Measurements from ENCODE around the gene PAX7.
"Not testable (repeated sequence)": the region's sequence is repeated elsewhere in the genome, so short reads cannot be mapped to it uniquely, and the experiment has no call there.

PAX7 gene

GRCh38 chr1:18736958-18737357 is 106.3 kb downstream of the PAX7 start:
- no peak overlapping the region for H3K27ac Mint-ChIP-seq
- CTCF ChIA-PET, result no interaction called here
- no peaks in the 10 kb centered on the region for H3K36me3 Mint-ChIP-seq
- H3K4me3 Mint-ChIP-seq, result no peak overlapping the region
- DNase-seq, result peak; percentile 18
- no peaks in the 10 kb centered on the region for H3K4me1 Mint-ChIP-seq
- peaks cover 30% of the 10 kb centered on the region for H3K27me3 Mint-ChIP-seq
- H3K9me3 Mint-ChIP-seq, result no peaks in the 10 kb centered on the region

- no peak for DNase-seq
- no peaks in the 10 kb centered on the region for H3K9me3 Mint-ChIP-seq
- H3K4me3 Mint-ChIP-seq, result no peak overlapping the region
- H3K27me3 Mint-ChIP-seq, result peaks cover 21% of the 10 kb centered on the region
- no peaks in the 10 kb centered on the region for H3K36me3 Mint-ChIP-seq
- H3K4me1 Mint-ChIP-seq, result no peaks in the 10 kb centered on the region
- CTCF ChIA-PET, result no interaction called here
- no peak overlapping the region for H3K27ac Mint-ChIP-seq
Observed at GRCh38 chr1:18738126-18738525, 107.5 kb downstream of the PAX7 start.

- Mint-ChIP-seq H3K9me3 (no peaks in the 10 kb centered on the region), H3K4me3 (no peak overlapping the region), H3K27me3 (peaks cover 16% of the 10 kb centered on the region), H3K27ac (no peak overlapping the region), H3K36me3 (no peaks in the 10 kb centered on the region), H3K4me1 (no peaks in the 10 kb centered on the region)
- no peak for DNase-seq
- CTCF ChIA-PET, result no interaction called here
Observed at GRCh38 chr1:18738617-18739016, 108.0 kb downstream of the PAX7 start.

- no peak for DNase-seq
- Mint-ChIP-seq H3K4me1 (no peaks in the 10 kb centered on the region), H3K9me3 (no peaks in the 10 kb centered on the region), H3K27me3 (peaks cover 9% of the 10 kb centered on the region), H3K36me3 (no peaks in the 10 kb centered on the region), H3K4me3 (no peak overlapping the region), H3K27ac (no peak overlapping the region)
- CTCF ChIA-PET, result no interaction called here
Observed at GRCh38 chr1:18739408-18739807, 108.8 kb downstream of the PAX7 start.

GRCh38 chr1:18739897-18740296 is 109.3 kb downstream of the PAX7 start:
- no peak overlapping the region for H3K4me3 Mint-ChIP-seq
- H3K36me3 Mint-ChIP-seq, result no peaks in the 10 kb centered on the region
- no peak overlapping the region for H3K27ac Mint-ChIP-seq
- no peaks in the 10 kb centered on the region for H3K4me1 Mint-ChIP-seq
- CTCF ChIA-PET, result no interaction called here
- peaks cover 4% of the 10 kb centered on the region for H3K27me3 Mint-ChIP-seq
- no peaks in the 10 kb centered on the region for H3K9me3 Mint-ChIP-seq
- DNase-seq, result no peak

GRCh38 chr1:18740617-18741016 is 110.0 kb downstream of the PAX7 start:
- DNase-seq, result no peak
- CTCF ChIA-PET, result no interaction called here
- Mint-ChIP-seq H3K4me3 (no peak overlapping the region), H3K36me3 (no peaks in the 10 kb centered on the region), H3K4me1 (no peaks in the 10 kb centered on the region), H3K27me3 (peaks cover 6% of the 10 kb centered on the region), H3K9me3 (no peaks in the 10 kb centered on the region), H3K27ac (no peak overlapping the region)

- Mint-ChIP-seq H3K4me3 (no peak overlapping the region), H3K9me3 (no peaks in the 10 kb centered on the region), H3K4me1 (no peaks in the 10 kb centered on the region), H3K36me3 (no peaks in the 10 kb centered on the region), H3K27ac (peak overlapping the region; percentile 4), H3K27me3 (peaks cover 17% of the 10 kb centered on the region)
- no peak for DNase-seq
- CTCF ChIA-PET, result no interaction called here
Observed at GRCh38 chr1:18743233-18743632, 112.6 kb downstream of the PAX7 start.

- H3K27ac Mint-ChIP-seq, H3K4me3 Mint-ChIP-seq, H3K4me1 Mint-ChIP-seq, CTCF ChIA-PET, H3K36me3 Mint-ChIP-seq, DNase-seq, H3K9me3 Mint-ChIP-seq: not testable (repeated sequence)
- H3K27me3 Mint-ChIP-seq, result peaks cover 17% of the 10 kb centered on the region
Observed at GRCh38 chr1:18744381-18744780, 113.7 kb downstream of the PAX7 start.

GRCh38 chr1:18746981-18747380 is 116.3 kb downstream of the PAX7 start:
- H3K4me3 Mint-ChIP-seq, result no peak overlapping the region
- CTCF ChIA-PET, result no interaction called here
- no peaks in the 10 kb centered on the region for H3K4me1 Mint-ChIP-seq
- no peaks in the 10 kb centered on the region for H3K36me3 Mint-ChIP-seq
- H3K27ac Mint-ChIP-seq, result no peak overlapping the region
- peaks cover 25% of the 10 kb centered on the region for H3K27me3 Mint-ChIP-seq
- no peaks in the 10 kb centered on the region for H3K9me3 Mint-ChIP-seq
- no peak for DNase-seq

GRCh38 chr1:18747671-18748070 is 117.0 kb downstream of the PAX7 start:
- H3K27ac Mint-ChIP-seq, result no peak overlapping the region

GRCh38 chr1:18748435-18748834 is 117.8 kb downstream of the PAX7 start:
- CTCF ChIA-PET, result no interaction called here
- no peak overlapping the region for H3K27ac Mint-ChIP-seq
- H3K4me1 Mint-ChIP-seq, result no peaks in the 10 kb centered on the region
- H3K4me3 Mint-ChIP-seq, result no peak overlapping the region
- peaks cover 25% of the 10 kb centered on the region for H3K27me3 Mint-ChIP-seq
- H3K9me3 Mint-ChIP-seq, result no peaks in the 10 kb centered on the region
- no peak for DNase-seq
- no peaks in the 10 kb centered on the region for H3K36me3 Mint-ChIP-seq

More at GRCh38 chr1:18747671-18748070, 117.0 kb downstream of the PAX7 start:
- no peak overlapping the region for H3K4me3 Mint-ChIP-seq
- H3K36me3 Mint-ChIP-seq, result no peaks in the 10 kb centered on the region
- H3K9me3 Mint-ChIP-seq, result no peaks in the 10 kb centered on the region
- peaks cover 25% of the 10 kb centered on the region for H3K27me3 Mint-ChIP-seq
- no peaks in the 10 kb centered on the region for H3K4me1 Mint-ChIP-seq
- CTCF ChIA-PET, result no interaction called here
- no peak for DNase-seq

GRCh38 chr1:18749569-18749968 is 118.9 kb downstream of the PAX7 start:
- CTCF ChIA-PET, result interaction anchor here (0.8 kb wide), 1 partner anchor 174 kb away, joined by 3 read pairs; no protein-coding TSS in a partner anchor
- DNase-seq, result no peak
- H3K4me3 Mint-ChIP-seq, result no peak overlapping the region
- peaks cover 25% of the 10 kb centered on the region for H3K27me3 Mint-ChIP-seq
- no peaks in the 10 kb centered on the region for H3K9me3 Mint-ChIP-seq
- H3K4me1 Mint-ChIP-seq, result no peaks in the 10 kb centered on the region
- no peaks in the 10 kb centered on the region for H3K36me3 Mint-ChIP-seq
- H3K27ac Mint-ChIP-seq, result no peak overlapping the region

GRCh38 chr1:18750600-18750999 is 120.0 kb downstream of the PAX7 start:
- H3K4me3 Mint-ChIP-seq, result no peak overlapping the region
- H3K36me3 Mint-ChIP-seq, result no peaks in the 10 kb centered on the region
- no peaks in the 10 kb centered on the region for H3K4me1 Mint-ChIP-seq
- no peak overlapping the region for H3K27ac Mint-ChIP-seq
- DNase-seq, result no peak
- CTCF ChIA-PET, result no interaction called here
- peaks cover 22% of the 10 kb centered on the region for H3K27me3 Mint-ChIP-seq
- no peaks in the 10 kb centered on the region for H3K9me3 Mint-ChIP-seq

- CTCF ChIA-PET, result no interaction called here
- H3K9me3 Mint-ChIP-seq, result no peaks in the 10 kb centered on the region
- H3K4me3 Mint-ChIP-seq, result no peak overlapping the region
- H3K27me3 Mint-ChIP-seq, result peaks cover 20% of the 10 kb centered on the region
- H3K27ac Mint-ChIP-seq, result no peak overlapping the region
- no peaks in the 10 kb centered on the region for H3K36me3 Mint-ChIP-seq
- no peaks in the 10 kb centered on the region for H3K4me1 Mint-ChIP-seq
- DNase-seq, result no peak
Observed at GRCh38 chr1:18751425-18751824, 120.8 kb downstream of the PAX7 start.

GRCh38 chr1:18752409-18752808 is 121.8 kb downstream of the PAX7 start:
- Mint-ChIP-seq H3K4me3 (no peak overlapping the region), H3K9me3 (no peaks in the 10 kb centered on the region), H3K27me3 (peaks cover 21% of the 10 kb centered on the region), H3K27ac (no peak overlapping the region), H3K36me3 (no peaks in the 10 kb centered on the region), H3K4me1 (no peaks in the 10 kb centered on the region)
- CTCF ChIA-PET, result no interaction called here
- no peak for DNase-seq

GRCh38 chr1:18760156-18760555 is 129.5 kb downstream of the PAX7 start:
- Mint-ChIP-seq H3K9me3 (no peaks in the 10 kb centered on the region), H3K4me3 (no peak overlapping the region), H3K36me3 (no peaks in the 10 kb centered on the region), H3K27me3 (peaks cover 26% of the 10 kb centered on the region), H3K4me1 (no peaks in the 10 kb centered on the region), H3K27ac (no peak overlapping the region)
- no peak for DNase-seq
- CTCF ChIA-PET, result no interaction called here

Data from activated naive CD4-positive, alpha-beta T cell treated with anti-CD3 and anti-CD28 coated beads, Interleukin-2, amount 10 ng/mL, durations not matched to agents 7 days and 5 days (primary cell).